Measurements from ENCODE around the gene DTWD2.

DNA sequence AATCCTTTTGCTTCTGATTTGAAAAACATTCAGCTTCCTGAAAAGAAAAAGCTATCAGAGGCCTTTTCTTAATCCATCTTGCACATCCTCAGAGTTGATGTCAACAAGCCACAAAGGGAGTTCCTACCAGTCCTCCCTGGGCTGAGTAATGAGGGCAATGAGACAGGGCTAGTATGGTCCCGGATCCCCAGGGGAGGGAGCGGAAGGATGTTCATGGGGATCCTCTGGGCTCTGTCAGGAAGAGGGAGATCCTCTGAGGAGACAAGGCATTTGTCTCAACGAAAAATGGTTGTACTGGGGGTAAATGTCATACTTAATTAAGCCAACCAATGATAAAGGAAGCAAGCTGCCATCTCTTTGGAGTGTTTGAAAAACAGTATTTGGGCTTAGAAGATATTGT, 195.3 kb downstream of the DTWD2 start:
- TF ChIP-seq, protein P1, sequence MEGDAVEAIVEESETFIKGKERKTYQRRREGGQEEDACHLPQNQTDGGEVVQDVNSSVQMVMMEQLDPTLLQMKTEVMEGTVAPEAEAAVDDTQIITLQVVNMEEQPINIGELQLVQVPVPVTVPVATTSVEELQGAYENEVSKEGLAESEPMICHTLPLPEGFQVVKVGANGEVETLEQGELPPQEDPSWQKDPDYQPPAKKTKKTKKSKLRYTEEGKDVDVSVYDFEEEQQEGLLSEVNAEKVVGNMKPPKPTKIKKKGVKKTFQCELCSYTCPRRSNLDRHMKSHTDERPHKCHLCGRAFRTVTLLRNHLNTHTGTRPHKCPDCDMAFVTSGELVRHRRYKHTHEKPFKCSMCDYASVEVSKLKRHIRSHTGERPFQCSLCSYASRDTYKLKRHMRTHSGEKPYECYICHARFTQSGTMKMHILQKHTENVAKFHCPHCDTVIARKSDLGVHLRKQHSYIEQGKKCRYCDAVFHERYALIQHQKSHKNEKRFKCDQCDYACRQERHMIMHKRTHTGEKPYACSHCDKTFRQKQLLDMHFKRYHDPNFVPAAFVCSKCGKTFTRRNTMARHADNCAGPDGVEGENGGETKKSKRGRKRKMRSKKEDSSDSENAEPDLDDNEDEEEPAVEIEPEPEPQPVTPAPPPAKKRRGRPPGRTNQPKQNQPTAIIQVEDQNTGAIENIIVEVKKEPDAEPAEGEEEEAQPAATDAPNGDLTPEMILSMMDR (conservative IDR thresholded peaks at IDR 0.05; ENCODE audit: low read length), result no peak
- no peak for TF ChIP-seq EZH2phosphoT487 (IDR thresholded peaks at IDR 0.05; ENCODE audit: borderline replicate concordance)
